C4-2B (cell line): Measurements from ENCODE around the gene EHD1.

Source experiments
- ZFX ChIP-seq: fragments of 450-650 bp; IDR thresholded peaks from 2 replicates; pipeline ENCODE4 v1.6.1; 2017
- TF ChIP-seq, protein P1 (sequence below): fragments of 450-650 bp; conservative IDR thresholded peaks from 2 replicates; pipeline ENCODE4 v1.5.1; 2017; ENCODE audit warnings: mild to moderate bottlenecking

DNA sequence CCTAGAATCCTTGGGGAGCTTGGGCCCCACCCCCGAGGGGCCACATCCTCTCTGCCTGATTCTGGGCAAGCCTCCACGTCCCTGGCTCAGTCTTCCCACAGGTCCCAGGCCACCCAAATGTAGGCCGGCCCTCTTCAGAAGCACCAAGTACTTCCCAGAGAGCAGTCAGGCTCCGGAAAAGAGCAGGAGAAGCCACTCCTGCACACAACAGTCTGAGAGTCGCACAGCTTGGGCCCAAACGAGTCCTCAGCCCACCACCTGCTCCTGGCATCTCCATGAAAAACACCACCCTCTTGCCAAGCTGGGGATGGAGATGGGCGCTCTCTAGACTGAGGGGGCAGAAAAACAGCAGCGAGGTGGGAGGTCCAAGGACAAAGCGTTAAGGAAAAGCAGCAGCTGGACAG lies 15.4 kb downstream of the EHD1 start:
- TF ChIP-seq, protein P1, sequence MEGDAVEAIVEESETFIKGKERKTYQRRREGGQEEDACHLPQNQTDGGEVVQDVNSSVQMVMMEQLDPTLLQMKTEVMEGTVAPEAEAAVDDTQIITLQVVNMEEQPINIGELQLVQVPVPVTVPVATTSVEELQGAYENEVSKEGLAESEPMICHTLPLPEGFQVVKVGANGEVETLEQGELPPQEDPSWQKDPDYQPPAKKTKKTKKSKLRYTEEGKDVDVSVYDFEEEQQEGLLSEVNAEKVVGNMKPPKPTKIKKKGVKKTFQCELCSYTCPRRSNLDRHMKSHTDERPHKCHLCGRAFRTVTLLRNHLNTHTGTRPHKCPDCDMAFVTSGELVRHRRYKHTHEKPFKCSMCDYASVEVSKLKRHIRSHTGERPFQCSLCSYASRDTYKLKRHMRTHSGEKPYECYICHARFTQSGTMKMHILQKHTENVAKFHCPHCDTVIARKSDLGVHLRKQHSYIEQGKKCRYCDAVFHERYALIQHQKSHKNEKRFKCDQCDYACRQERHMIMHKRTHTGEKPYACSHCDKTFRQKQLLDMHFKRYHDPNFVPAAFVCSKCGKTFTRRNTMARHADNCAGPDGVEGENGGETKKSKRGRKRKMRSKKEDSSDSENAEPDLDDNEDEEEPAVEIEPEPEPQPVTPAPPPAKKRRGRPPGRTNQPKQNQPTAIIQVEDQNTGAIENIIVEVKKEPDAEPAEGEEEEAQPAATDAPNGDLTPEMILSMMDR = no peak
- TF ChIP-seq ZFX = no peak
